Suprapubic skin (tissue), 3 donors: ENCODE measurements around the gene CGNL1.

ENCODE experiments used
- POLR2AphosphoS5 ChIP-seq, 3 donors: sonication (generic); formaldehyde crosslinking; IDR thresholded peaks; one replicate each; pipeline ENCODE4 v1.6.1; 2017; ENCODE audit warnings: antibody characterized with exemption in 3 of 3
- TF ChIP-seq, protein P1 (sequence below), 2 donors: fragments of 200-600 bp in 1 of 2; fragments of 450-650 bp in 1 of 2; sonication (generic) in 1 of 2; IDR thresholded peaks; one replicate each; pipeline ENCODE4 v1.5.1; 2016 to 2019; ENCODE audit warnings: antibody characterized with exemption in 2 of 2, mild to moderate bottlenecking in 1 of 2, moderate library complexity in 1 of 2

DNA sequence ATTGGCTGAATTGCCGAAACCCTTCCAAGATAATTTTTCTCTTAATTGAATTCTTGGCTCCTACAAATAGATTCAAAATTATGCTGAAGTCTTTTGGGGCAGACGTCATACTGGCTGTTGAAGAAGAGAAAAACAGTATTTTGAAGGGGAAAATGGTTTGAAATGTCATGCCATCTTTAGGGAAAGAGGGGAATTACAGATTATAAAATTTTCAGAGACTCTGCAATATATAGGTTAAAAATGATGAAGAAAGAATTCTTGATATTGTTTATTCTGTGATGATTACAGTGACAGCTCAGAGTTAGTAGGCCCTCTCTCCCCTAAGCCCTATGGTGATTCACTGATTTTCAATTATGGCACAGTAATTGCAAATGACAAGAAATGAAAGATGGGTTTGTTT, 86.1 kb downstream of the CGNL1 start:
- TF ChIP-seq, protein P1, sequence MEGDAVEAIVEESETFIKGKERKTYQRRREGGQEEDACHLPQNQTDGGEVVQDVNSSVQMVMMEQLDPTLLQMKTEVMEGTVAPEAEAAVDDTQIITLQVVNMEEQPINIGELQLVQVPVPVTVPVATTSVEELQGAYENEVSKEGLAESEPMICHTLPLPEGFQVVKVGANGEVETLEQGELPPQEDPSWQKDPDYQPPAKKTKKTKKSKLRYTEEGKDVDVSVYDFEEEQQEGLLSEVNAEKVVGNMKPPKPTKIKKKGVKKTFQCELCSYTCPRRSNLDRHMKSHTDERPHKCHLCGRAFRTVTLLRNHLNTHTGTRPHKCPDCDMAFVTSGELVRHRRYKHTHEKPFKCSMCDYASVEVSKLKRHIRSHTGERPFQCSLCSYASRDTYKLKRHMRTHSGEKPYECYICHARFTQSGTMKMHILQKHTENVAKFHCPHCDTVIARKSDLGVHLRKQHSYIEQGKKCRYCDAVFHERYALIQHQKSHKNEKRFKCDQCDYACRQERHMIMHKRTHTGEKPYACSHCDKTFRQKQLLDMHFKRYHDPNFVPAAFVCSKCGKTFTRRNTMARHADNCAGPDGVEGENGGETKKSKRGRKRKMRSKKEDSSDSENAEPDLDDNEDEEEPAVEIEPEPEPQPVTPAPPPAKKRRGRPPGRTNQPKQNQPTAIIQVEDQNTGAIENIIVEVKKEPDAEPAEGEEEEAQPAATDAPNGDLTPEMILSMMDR (IDR thresholded peaks at IDR 0.05) = no peak
- no peak for TF ChIP-seq POLR2AphosphoS5 (IDR thresholded peaks at IDR 0.05)
